ENCODE data around the gene HACD1. TPM values are rescaled to one million over a fixed set of nuclear protein-coding genes. Genes with fewer than 3 reads are reported as not detected.

Gene HACD1
- total and polyA plus RNA-seq, 8 donors: 11.5 to 142 (median 24.7) TPM

GRCh38 chr10:17578603-17579002 lies 38.6 kb downstream of the HACD1 start:
- Histone ChIP-seq H3K4me3 (no peak overlapping the region), H3K4me1 (no peaks in the 10 kb centered on the region), H3K36me3 (no peaks in the 10 kb centered on the region), H3K27ac (no peak overlapping the region), H3K27me3 (no peaks in the 10 kb centered on the region), H3K9me3 (no peaks in the 10 kb centered on the region)
- TF ChIP-seq POLR2A (IDR thresholded peaks at IDR 0.05) (no peak), POLR2AphosphoS5 (IDR thresholded peaks at IDR 0.05) (no peak), EP300 (IDR thresholded peaks at IDR 0.05) (no peak)
- TF ChIP-seq, protein P1, sequence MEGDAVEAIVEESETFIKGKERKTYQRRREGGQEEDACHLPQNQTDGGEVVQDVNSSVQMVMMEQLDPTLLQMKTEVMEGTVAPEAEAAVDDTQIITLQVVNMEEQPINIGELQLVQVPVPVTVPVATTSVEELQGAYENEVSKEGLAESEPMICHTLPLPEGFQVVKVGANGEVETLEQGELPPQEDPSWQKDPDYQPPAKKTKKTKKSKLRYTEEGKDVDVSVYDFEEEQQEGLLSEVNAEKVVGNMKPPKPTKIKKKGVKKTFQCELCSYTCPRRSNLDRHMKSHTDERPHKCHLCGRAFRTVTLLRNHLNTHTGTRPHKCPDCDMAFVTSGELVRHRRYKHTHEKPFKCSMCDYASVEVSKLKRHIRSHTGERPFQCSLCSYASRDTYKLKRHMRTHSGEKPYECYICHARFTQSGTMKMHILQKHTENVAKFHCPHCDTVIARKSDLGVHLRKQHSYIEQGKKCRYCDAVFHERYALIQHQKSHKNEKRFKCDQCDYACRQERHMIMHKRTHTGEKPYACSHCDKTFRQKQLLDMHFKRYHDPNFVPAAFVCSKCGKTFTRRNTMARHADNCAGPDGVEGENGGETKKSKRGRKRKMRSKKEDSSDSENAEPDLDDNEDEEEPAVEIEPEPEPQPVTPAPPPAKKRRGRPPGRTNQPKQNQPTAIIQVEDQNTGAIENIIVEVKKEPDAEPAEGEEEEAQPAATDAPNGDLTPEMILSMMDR (IDR thresholded peaks at IDR 0.05): no peak
- no peak for DNase-seq
- 43 to 67% (median 52%) methylated on average over 2 of the region's 2 CpGs for WGBS, 5 donors
- intact Hi-C loops (cut with DNase I; ENCODE audit: low total_unique reads): no loop called here

- Histone ChIP-seq H3K27ac (no peak overlapping the region), H3K27me3 (no peaks in the 10 kb centered on the region), H3K4me1 (no peaks in the 10 kb centered on the region), H3K9me3 (no peaks in the 10 kb centered on the region), H3K4me3 (no peak overlapping the region), H3K36me3 (no peaks in the 10 kb centered on the region)
- WGBS, 5 donors: 55 to 69% (median 59%) methylated on average over 3 of the region's 3 CpGs
- TF ChIP-seq POLR2AphosphoS5 (IDR thresholded peaks at IDR 0.05) (no peak), POLR2A (IDR thresholded peaks at IDR 0.05) (no peak), EP300 (IDR thresholded peaks at IDR 0.05) (no peak)
- TF ChIP-seq, protein P1 (IDR thresholded peaks at IDR 0.05): no peak
- no peak for DNase-seq
- intact Hi-C loops (cut with DNase I; ENCODE audit: low total_unique reads): no loop called here
Measured at GRCh38 chr10:17576768-17577167, 40.4 kb downstream of the HACD1 start.

DNA sequence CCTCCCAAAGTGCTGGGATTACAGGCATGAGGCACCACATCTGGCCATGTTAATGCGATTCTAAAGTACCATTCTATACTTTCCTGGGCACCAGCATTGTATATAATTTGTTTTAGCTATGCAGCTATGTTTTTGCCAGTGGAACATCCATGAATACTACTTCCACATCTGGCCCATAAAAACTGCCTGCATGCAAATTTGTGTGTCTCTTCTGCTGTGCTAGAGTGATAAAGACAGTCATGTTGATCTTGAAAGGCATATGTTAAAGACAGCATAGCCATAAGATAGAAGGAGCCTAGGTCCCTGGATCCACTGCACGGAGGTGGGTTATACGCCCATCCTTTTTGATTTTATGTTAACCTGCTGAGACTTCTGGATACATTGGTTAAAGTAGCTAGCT lies 52.3 kb downstream of the HACD1 start:
- DNase-seq: no peak
- no peak for TF ChIP-seq POLR2A (IDR thresholded peaks at IDR 0.05)
- no peak for TF ChIP-seq POLR2AphosphoS5 (IDR thresholded peaks at IDR 0.05)
- TF ChIP-seq, protein P1 (IDR thresholded peaks at IDR 0.05): no peak
- no peak for TF ChIP-seq EP300 (IDR thresholded peaks at IDR 0.05)
- no peak overlapping the region for H3K27ac ChIP-seq
- H3K27me3 ChIP-seq: no peaks in the 10 kb centered on the region
- no peaks in the 10 kb centered on the region for H3K9me3 ChIP-seq
- intact Hi-C loops (cut with DNase I; ENCODE audit: low total_unique reads): no loop called here
- H3K36me3 ChIP-seq: no peaks in the 10 kb centered on the region
- 85 to 97% (median 96%) methylated on average over 3 of the region's 3 CpGs for WGBS, 5 donors
- H3K4me3 ChIP-seq: no peak overlapping the region
- H3K4me1 ChIP-seq: peaks cover 0 to 6% (median 0%) of the 10 kb centered on the region in 4 donors

GRCh38 chr10:17563452-17563851 lies 53.7 kb downstream of the HACD1 start:
- Histone ChIP-seq H3K27ac (no peak overlapping the region), H3K4me1 (peaks cover 0 to 6% (median 0%) of the 10 kb centered on the region in 4 donors), H3K9me3 (no peaks in the 10 kb centered on the region), H3K4me3 (no peak overlapping the region), H3K36me3 (no peaks in the 10 kb centered on the region), H3K27me3 (no peaks in the 10 kb centered on the region)
- intact Hi-C loops (cut with DNase I; ENCODE audit: low total_unique reads): no loop called here
- 60 to 70% (median 65%) methylated on average over 4 of the region's 4 CpGs for WGBS, 5 donors
- TF ChIP-seq POLR2AphosphoS5 (IDR thresholded peaks at IDR 0.05) (no peak), EP300 (IDR thresholded peaks at IDR 0.05) (no peak), POLR2A (IDR thresholded peaks at IDR 0.05) (no peak)
- TF ChIP-seq, protein P1 (IDR thresholded peaks at IDR 0.05): no peak
- DNase-seq: no peak
